Peyer's patch (tissue), 4 donors: ENCODE data around the gene ATP10A. TPM values are rescaled to one million over a fixed set of nuclear protein-coding genes. Genes with fewer than 3 reads are reported as not detected.

ENCODE experiments used
- DNase-seq, 3 donors: peaks; one replicate each; pipeline ENCODE4 v3.0.0-alpha.2; 2017 to 2019
- H3K27ac ChIP-seq, 4 donors: fragments of 200-600 bp; sonication (generic); one replicate each; pipeline ENCODE4 v1.5.1; 2016 to 2019
- H3K27me3 ChIP-seq, 2 donors: fragments of 200-600 bp; sonication (generic); one replicate each; pipeline ENCODE4 v1.5.1; 2019
- H3K36me3 ChIP-seq, 3 donors: fragments of 200-600 bp; sonication (generic); one replicate each; pipeline ENCODE4 v1.5.1; 2016 to 2019
- H3K4me1 ChIP-seq, 4 donors: fragments of 200-600 bp; sonication (generic); one replicate each; pipeline ENCODE4 v1.5.1; 2016 to 2019
- H3K4me3 ChIP-seq, 4 donors: fragments of 200-600 bp; sonication (generic); 1 replicate in 3 of 4; 2 replicates in 1 of 4; pipeline ENCODE4 v1.5.1; 2016 to 2019; ENCODE audit warnings: mild to moderate bottlenecking in 1 of 4
- H3K9me3 ChIP-seq, 4 donors: fragments of 200-600 bp; sonication (generic); one replicate each; pipeline ENCODE4 v1.5.1; 2016 to 2019; ENCODE audit warnings: mild to moderate bottlenecking in 1 of 4
- CTCF ChIP-seq, 6 experiments: fragments of 450-650 bp in 4 of 6; fragments of 200-600 bp in 2 of 6; sonication (generic) in 1 of 6; IDR thresholded peaks; one replicate each; pipeline ENCODE4 v1.5.1; 2017 to 2019; ENCODE audit warnings: antibody characterized with exemption in 6 of 6, mild to moderate bottlenecking in 3 of 6, moderate library complexity in 1 of 6
- POLR2A ChIP-seq, 2 donors: fragments of 450-650 bp; IDR thresholded peaks; one replicate each; pipeline ENCODE4 v1.5.1; 2017; ENCODE audit warnings: antibody characterized with exemption in 2 of 2, mild to moderate bottlenecking in 2 of 2, moderate library complexity in 2 of 2
- total RNA-seq, 4 donors: library from RNA; depleted of rRNA; stranded (reverse); fragments of >200 nt; gene quantifications; one replicate each; pipeline ENCODE4 v1.1.0, GENCODE V29; 2016

The ATP10A gene
- total RNA-seq, 4 donors from 2014 or later = 1.6 to 7.4 (median 3.7) TPM

GRCh38 chr15:25802285-25802830 lies 60.8 kb downstream of the ATP10A start:
- Histone ChIP-seq H3K4me3 (no peak overlapping the region), H3K9me3 (no peaks in the 10 kb centered on the region), H3K27me3 (no peaks in the 10 kb centered on the region), H3K36me3 (no peaks in the 10 kb centered on the region), H3K27ac (no peak overlapping the region), H3K4me1 (no peaks in the 10 kb centered on the region)
- DNase-seq = no peak
- TF ChIP-seq CTCF (IDR thresholded peaks at IDR 0.05) (no peak), POLR2A (IDR thresholded peaks at IDR 0.05) (no peak)

GRCh38 chr15:25801586-25802284 lies 61.4 kb downstream of the ATP10A start:
- Histone ChIP-seq H3K36me3 (no peaks in the 10 kb centered on the region), H3K9me3 (no peaks in the 10 kb centered on the region), H3K27me3 (no peaks in the 10 kb centered on the region), H3K4me1 (no peaks in the 10 kb centered on the region), H3K4me3 (no peak overlapping the region), H3K27ac (no peak overlapping the region)
- TF ChIP-seq CTCF (IDR thresholded peaks at IDR 0.05) (no peak), POLR2A (IDR thresholded peaks at IDR 0.05) (no peak)
- no peak for DNase-seq

- no peaks in the 10 kb centered on the region for H3K27me3 ChIP-seq
- TF ChIP-seq POLR2A (IDR thresholded peaks at IDR 0.05) (no peak), CTCF (IDR thresholded peaks at IDR 0.05) (no peak)
- no peaks in the 10 kb centered on the region for H3K9me3 ChIP-seq
- H3K36me3 ChIP-seq = no peaks in the 10 kb centered on the region
- no peaks in the 10 kb centered on the region for H3K4me1 ChIP-seq
- no peak overlapping the region for H3K27ac ChIP-seq
- DNase-seq = no peak
- no peak overlapping the region for H3K4me3 ChIP-seq
Measured at GRCh38 chr15:25800761-25801515, 62.2 kb downstream of the ATP10A start.

GRCh38 chr15:25799906-25800700 lies 63.0 kb downstream of the ATP10A start:
- no peak for TF ChIP-seq POLR2A (IDR thresholded peaks at IDR 0.05)
- no peak for TF ChIP-seq CTCF (IDR thresholded peaks at IDR 0.05)
- Histone ChIP-seq H3K36me3 (no peaks in the 10 kb centered on the region), H3K9me3 (no peaks in the 10 kb centered on the region), H3K4me3 (no peak overlapping the region), H3K27me3 (no peaks in the 10 kb centered on the region), H3K27ac (no peak overlapping the region), H3K4me1 (no peaks in the 10 kb centered on the region)
- DNase-seq = no peak
